ENCODE measurements around the gene GH1. TPM values are rescaled to one million over a fixed set of nuclear protein-coding genes. Genes with fewer than 3 reads are reported as not detected.
"Not testable (repeated sequence)": the region's sequence is repeated elsewhere in the genome, so short reads cannot be mapped to it uniquely, and the experiment has no call there.

Gene GH1
- total and polyA plus RNA-seq, 10 donors, result 0.29 to 1.5 (median 0.72) TPM; not detected in 2

- Histone ChIP-seq H3K27me3 (replicated peaks in 1 of 7) (no peaks in the 10 kb centered on the region), H3K36me3 (no peaks in the 10 kb centered on the region), H3K4me1 (peaks cover 19 to 77% (median 38%) of the 10 kb centered on the region in 6 donors), H3K4me3 (peak overlapping the region in 1 of 8 donors; percentile 28), H3K27ac (peak overlapping the region in 5 of 8 donors; percentile 34 to 61 (median 40)), H3K9me3 (no peaks in the 10 kb centered on the region)
- intact Hi-C loops (cut with DNase I; ENCODE audit: low total_unique reads), result no loop called here
- TF ChIP-seq POLR2AphosphoS5 (IDR thresholded peaks at IDR 0.05), result peak in 1 of 3 donors; percentile 22
- TF ChIP-seq POLR2A (IDR thresholded peaks at IDR 0.05), result no peak
- TF ChIP-seq, protein P1, sequence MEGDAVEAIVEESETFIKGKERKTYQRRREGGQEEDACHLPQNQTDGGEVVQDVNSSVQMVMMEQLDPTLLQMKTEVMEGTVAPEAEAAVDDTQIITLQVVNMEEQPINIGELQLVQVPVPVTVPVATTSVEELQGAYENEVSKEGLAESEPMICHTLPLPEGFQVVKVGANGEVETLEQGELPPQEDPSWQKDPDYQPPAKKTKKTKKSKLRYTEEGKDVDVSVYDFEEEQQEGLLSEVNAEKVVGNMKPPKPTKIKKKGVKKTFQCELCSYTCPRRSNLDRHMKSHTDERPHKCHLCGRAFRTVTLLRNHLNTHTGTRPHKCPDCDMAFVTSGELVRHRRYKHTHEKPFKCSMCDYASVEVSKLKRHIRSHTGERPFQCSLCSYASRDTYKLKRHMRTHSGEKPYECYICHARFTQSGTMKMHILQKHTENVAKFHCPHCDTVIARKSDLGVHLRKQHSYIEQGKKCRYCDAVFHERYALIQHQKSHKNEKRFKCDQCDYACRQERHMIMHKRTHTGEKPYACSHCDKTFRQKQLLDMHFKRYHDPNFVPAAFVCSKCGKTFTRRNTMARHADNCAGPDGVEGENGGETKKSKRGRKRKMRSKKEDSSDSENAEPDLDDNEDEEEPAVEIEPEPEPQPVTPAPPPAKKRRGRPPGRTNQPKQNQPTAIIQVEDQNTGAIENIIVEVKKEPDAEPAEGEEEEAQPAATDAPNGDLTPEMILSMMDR (IDR thresholded peaks at IDR 0.05 in 8 of 11, conservative IDR thresholded peaks at IDR 0.05 in 3 of 11), result peak; percentile 94 to 99 (median 98)
- WGBS, 5 donors, result 39 to 46% (median 40%) methylated on average over 8 of the region's 8 CpGs
- DNase-seq, result peak; percentile 86
Observed at GRCh38 chr17:63919311-63919723, 678 bp upstream of the GH1 start.

DNA sequence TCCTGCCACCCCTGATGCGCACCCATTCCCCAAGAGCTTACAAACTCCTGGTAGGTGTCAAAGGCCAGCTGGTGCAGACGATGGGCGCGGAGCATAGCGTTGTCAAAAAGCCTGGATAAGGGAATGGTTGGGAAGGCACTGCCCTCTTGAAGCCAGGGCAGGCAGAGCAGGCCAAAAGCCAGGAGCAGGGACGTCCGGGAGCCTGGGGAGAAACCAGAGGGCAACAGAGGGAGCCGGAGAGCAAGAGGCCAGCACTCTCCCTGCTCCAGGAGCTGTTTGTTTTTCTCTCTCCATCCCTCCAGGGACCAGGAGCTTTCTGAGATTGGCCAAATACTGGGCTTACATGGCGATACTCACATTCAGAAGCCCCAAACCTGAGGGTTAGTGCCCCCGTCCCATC is 334 bp downstream of the GH1 start:
- Histone ChIP-seq H3K4me1 (peaks cover 13 to 67% (median 31%) of the 10 kb centered on the region in 6 donors), H3K27ac (no peak overlapping the region), H3K9me3 (no peaks in the 10 kb centered on the region), H3K27me3 (replicated peaks in 1 of 7) (no peaks in the 10 kb centered on the region), H3K36me3 (no peaks in the 10 kb centered on the region), H3K4me3 (no peak overlapping the region)
- TF ChIP-seq, protein P1 (IDR thresholded peaks at IDR 0.05 in 8 of 11, conservative IDR thresholded peaks at IDR 0.05 in 3 of 11), result no peak
- intact Hi-C loops (cut with DNase I; ENCODE audit: low total_unique reads), result no loop called here
- no peak for DNase-seq
- 86 to 93% (median 90%) methylated on average over 9 to 10 of the region's 10 CpGs for WGBS, 5 donors

GRCh38 chr17:63917646-63918045 is 993 bp downstream of the GH1 start:
- H3K27ac ChIP-seq, result no peak overlapping the region
- TF ChIP-seq, protein P1 (IDR thresholded peaks at IDR 0.05 in 8 of 11, conservative IDR thresholded peaks at IDR 0.05 in 3 of 11), result no peak
- TF ChIP-seq POLR2AphosphoS5 (IDR thresholded peaks at IDR 0.05) (no peak), POLR2A (IDR thresholded peaks at IDR 0.05) (no peak)
- 86 to 93% (median 87%) methylated on average over 10 to 13 of the region's 13 CpGs for WGBS, 5 donors

DNA sequence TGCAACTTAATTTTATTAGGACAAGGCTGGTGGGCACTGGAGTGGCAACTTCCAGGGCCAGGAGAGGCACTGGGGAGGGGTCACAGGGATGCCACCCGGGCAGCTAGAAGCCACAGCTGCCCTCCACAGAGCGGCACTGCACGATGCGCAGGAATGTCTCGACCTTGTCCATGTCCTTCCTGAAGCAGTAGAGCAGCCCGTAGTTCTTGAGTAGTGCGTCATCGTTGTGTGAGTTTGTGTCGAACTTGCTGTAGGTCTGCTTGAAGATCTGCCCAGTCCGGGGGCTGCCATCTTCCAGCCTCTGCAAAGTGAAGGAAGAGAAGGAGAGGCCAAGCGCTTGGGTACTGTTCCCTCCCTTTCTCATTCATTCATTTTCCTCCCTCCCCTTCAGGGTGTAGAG is 1.4 kb downstream of the GH1 start:
- intact Hi-C loops (cut with DNase I; ENCODE audit: low total_unique reads); H3K9me3 ChIP-seq; DNase-seq; H3K27ac ChIP-seq; H3K36me3 ChIP-seq; H3K27me3 ChIP-seq (replicated peaks in 1 of 7); H3K4me3 ChIP-seq: not testable (repeated sequence)
- WGBS, 5 donors, result 70 to 85% (median 73%) methylated on average over 7 to 11 of the region's 11 CpGs
- H3K4me1 ChIP-seq, result peaks cover 13 to 56% (median 28%) of the 10 kb centered on the region in 6 donors

More at GRCh38 chr17:63917646-63918045, 993 bp downstream of the GH1 start:
- H3K9me3 ChIP-seq, result no peaks in the 10 kb centered on the region
- peaks cover 13 to 60% (median 28%) of the 10 kb centered on the region in 6 donors for H3K4me1 ChIP-seq
- no peak overlapping the region for H3K4me3 ChIP-seq
- H3K27me3 ChIP-seq (replicated peaks in 1 of 7), result no peaks in the 10 kb centered on the region
- H3K36me3 ChIP-seq, result no peaks in the 10 kb centered on the region
- intact Hi-C loops (cut with DNase I; ENCODE audit: low total_unique reads), result no loop called here
- DNase-seq, result no peak

Measured in spleen (tissue), 11 donors.